GM12878 (cell line): ENCODE measurements around the gene KRTAP5-6.
"Not testable (repeated sequence)": the region's sequence is repeated elsewhere in the genome, so short reads cannot be mapped to it uniquely, and the experiment has no call there.

Source experiments
- ATF2 ChIP-seq: IDR thresholded peaks from 2 replicates; pipeline ENCODE4 v1.6.1; 2012; ENCODE audit warnings: low read length, inconsistent platforms
- BACH1 ChIP-seq: fragments of 450-650 bp; IDR thresholded peaks from 2 replicates; pipeline ENCODE4 v1.6.1; 2017; ENCODE audit warnings: mild to moderate bottlenecking, borderline replicate concordance
- CREB1 ChIP-seq: IDR thresholded peaks from 2 replicates; pipeline ENCODE4 v1.6.1; 2012; ENCODE audit warnings: low read depth, mild to moderate bottlenecking, inconsistent platforms
- CTCF ChIP-seq, 3 experiments: IDR thresholded peaks in 2 of 3; conservative IDR thresholded peaks in 1 of 3; 2 replicates each; pipeline ENCODE4 v1.5.1; 2011; ENCODE audit warnings: low read depth in 3 of 3, low read length in 3 of 3, mild to moderate bottlenecking in 3 of 3, control low read depth in 2 of 3, moderate library complexity in 2 of 3, inconsistent platforms in 1 of 3, mixed read lengths in 1 of 3; ENCODE audit not compliant: control insufficient read depth in 2 of 3, insufficient read depth in 1 of 3; ENCODE audit errors: extremely low read depth in 1 of 3
- EP300 ChIP-seq, 2 experiments: fragments of 150-350 bp in 1 of 2; IDR thresholded peaks; 2 replicates each; pipeline ENCODE4 v1.6.1; 2011 to 2012; ENCODE audit warnings: low read depth in 2 of 2, low read length in 2 of 2, borderline replicate concordance in 1 of 2, improper control_type of control experiment in 1 of 2, inconsistent platforms in 1 of 2; ENCODE audit not compliant: control insufficient read depth in 1 of 2
- EZH2 ChIP-seq: IDR thresholded peaks from 2 replicates; pipeline ENCODE4 v1.6.1; 2012; ENCODE audit warnings: low read depth, mild to moderate bottlenecking, control low read depth, inconsistent platforms, low read length, borderline replicate concordance; ENCODE audit not compliant: control insufficient read depth
- MTA2 ChIP-seq: fragments of 450-650 bp; IDR thresholded peaks from 2 replicates; pipeline ENCODE4 v1.6.1; 2016; ENCODE audit warnings: low read depth, mild to moderate bottlenecking, moderate library complexity
- NBN ChIP-seq: fragments of 450-650 bp; IDR thresholded peaks from 2 replicates; pipeline ENCODE4 v1.6.1; 2016
- POLR2A ChIP-seq: IDR thresholded peaks from 2 replicates; pipeline ENCODE4 v1.6.1; 2011; ENCODE audit warnings: low read depth, mild to moderate bottlenecking, low read length
- POLR2AphosphoS5 ChIP-seq: IDR thresholded peaks from 2 replicates; pipeline ENCODE4 v1.6.1; 2011; ENCODE audit warnings: mild to moderate bottlenecking, low read length, inconsistent platforms
- SRF ChIP-seq, 2 experiments: IDR thresholded peaks; 2 replicates each; pipeline ENCODE4 v1.6.1; 2011; ENCODE audit warnings: low read depth in 2 of 2, low read length in 2 of 2, mild to moderate bottlenecking in 1 of 2, moderate library complexity in 1 of 2
- USF2 ChIP-seq: IDR thresholded peaks from 2 replicates; pipeline ENCODE4 v1.6.1; 2011; ENCODE audit warnings: low read depth, low read length, improper control_type of control experiment, borderline replicate concordance
- ZZZ3 ChIP-seq: IDR thresholded peaks from 2 replicates; pipeline ENCODE4 v1.6.1; 2011; ENCODE audit warnings: low read depth; ENCODE audit not compliant: control insufficient read depth, insufficient read length

GRCh38 chr11:1662699-1663283 is 34.2 kb upstream of the KRTAP5-6 start:
- TF ChIP-seq ZZZ3; BACH1; EZH2; NBN; MTA2; CREB1; EP300 (IDR thresholded peaks at IDR 0.05; ENCODE audit: borderline replicate concordance in 1 of 2, control insufficient read depth in 1 of 2, low read depth in 2 of 2, low read length in 2 of 2); POLR2A; CTCF (IDR thresholded peaks at IDR 0.05 in 2 of 3, conservative IDR thresholded peaks at IDR 0.05 in 1 of 3; ENCODE audit: control insufficient read depth in 2 of 3, extremely low read depth in 1 of 3, insufficient read depth in 1 of 3, low read depth in 3 of 3, low read length in 3 of 3); SRF (IDR thresholded peaks at IDR 0.05; ENCODE audit: low read depth in 2 of 2, low read length in 2 of 2); USF2; ATF2; POLR2AphosphoS5: not testable (repeated sequence)
